ENCODE measurements around the gene TRIM36. TPM values are rescaled to one million over a fixed set of nuclear protein-coding genes. Genes with fewer than 3 reads are reported as not detected.

The TRIM36 gene
- total and polyA plus RNA-seq, 4 donors: 16.2 to 50.3 (median 38.5) TPM

GRCh38 chr5:115170134-115170928, 623 bp upstream of the TRIM36 start:
- Histone ChIP-seq H3K27me3 (ENCODE audit: control insufficient read depth, insufficient read depth, low read length) (peaks cover 19% of the 10 kb centered on the region), H3K4me1 (ENCODE audit: control insufficient read depth, insufficient read depth, low read length) (peaks cover 17% of the 10 kb centered on the region), H3K27ac (ENCODE audit: low read depth, low read length) (no peak overlapping the region), H3K4me3 (ENCODE audit: low read depth, low read length) (peak overlapping the region; percentile 89), H3K9me3 (ENCODE audit: control insufficient read depth, insufficient read depth, low read length) (peaks cover 9% of the 10 kb centered on the region), H3K36me3 (ENCODE audit: control insufficient read depth, insufficient read depth, low read length) (peaks cover 12% of the 10 kb centered on the region)
- under 1% methylated on average over 66 of the region's 69 CpGs for WGBS (ENCODE audit: insufficient coverage)
- DNase-seq (ENCODE audit: low read depth in 4 of 6, low spot score in 6 of 6): peak in 2 of 6 donors; percentile 29 to 33

GRCh38 chr5:115168829-115169486, 750 bp downstream of the TRIM36 start:
- peak overlapping the region; percentile 79 for H3K27ac ChIP-seq (ENCODE audit: low read depth, low read length)
- H3K4me3 ChIP-seq (ENCODE audit: low read depth, low read length): peak overlapping the region; percentile 89
- peaks cover 12% of the 10 kb centered on the region for H3K36me3 ChIP-seq (ENCODE audit: control insufficient read depth, insufficient read depth, low read length)
- H3K9me3 ChIP-seq (ENCODE audit: control insufficient read depth, insufficient read depth, low read length): peaks cover 9% of the 10 kb centered on the region
- DNase-seq (ENCODE audit: low read depth in 4 of 6, low spot score in 6 of 6): peak in 1 of 6 donors; percentile 48
- under 1% methylated on average over 38 of the region's 41 CpGs for WGBS (ENCODE audit: insufficient coverage)
- H3K27me3 ChIP-seq (ENCODE audit: control insufficient read depth, insufficient read depth, low read length): peaks cover 19% of the 10 kb centered on the region
- peaks cover 17% of the 10 kb centered on the region for H3K4me1 ChIP-seq (ENCODE audit: control insufficient read depth, insufficient read depth, low read length)

GRCh38 chr5:115166744-115167393, 2.8 kb downstream of the TRIM36 start:
- peaks cover 9% of the 10 kb centered on the region for H3K9me3 ChIP-seq (ENCODE audit: control insufficient read depth, insufficient read depth, low read length)
- no peak overlapping the region for H3K4me3 ChIP-seq (ENCODE audit: low read depth, low read length)
- peaks cover 17% of the 10 kb centered on the region for H3K27me3 ChIP-seq (ENCODE audit: control insufficient read depth, insufficient read depth, low read length)
- no peak overlapping the region for H3K27ac ChIP-seq (ENCODE audit: low read depth, low read length)
- peaks cover 17% of the 10 kb centered on the region for H3K4me1 ChIP-seq (ENCODE audit: control insufficient read depth, insufficient read depth, low read length)
- no peak for DNase-seq (ENCODE audit: low read depth in 4 of 6, low spot score in 6 of 6)
- H3K36me3 ChIP-seq (ENCODE audit: control insufficient read depth, insufficient read depth, low read length): peaks cover 12% of the 10 kb centered on the region
- 97% methylated on average over 12 of the region's 12 CpGs for WGBS (ENCODE audit: insufficient coverage)

- no peak overlapping the region for H3K4me3 ChIP-seq (ENCODE audit: low read depth, low read length)
- 92% methylated on average over 3 of the region's 5 CpGs for WGBS (ENCODE audit: insufficient coverage)
Observed at GRCh38 chr5:115165790-115166189, 3.9 kb downstream of the TRIM36 start.

GRCh38 chr5:115160975-115161475, 8.7 kb downstream of the TRIM36 start:
- H3K36me3 ChIP-seq (ENCODE audit: control insufficient read depth, insufficient read depth, low read length): peaks cover 7% of the 10 kb centered on the region
- no peaks in the 10 kb centered on the region for H3K4me1 ChIP-seq (ENCODE audit: control insufficient read depth, insufficient read depth, low read length)
- no peak overlapping the region for H3K27ac ChIP-seq (ENCODE audit: low read depth, low read length)
- no CpG with 5 or more reads among the region's 3 CpGs for WGBS (ENCODE audit: insufficient coverage)
- DNase-seq (ENCODE audit: low read depth in 4 of 6, low spot score in 6 of 6): no peak
- no peaks in the 10 kb centered on the region for H3K27me3 ChIP-seq (ENCODE audit: control insufficient read depth, insufficient read depth, low read length)
- no peak overlapping the region for H3K4me3 ChIP-seq (ENCODE audit: low read depth, low read length)
- peaks cover 3% of the 10 kb centered on the region for H3K9me3 ChIP-seq (ENCODE audit: control insufficient read depth, insufficient read depth, low read length)

More at GRCh38 chr5:115165790-115166189, 3.9 kb downstream of the TRIM36 start:
- Histone ChIP-seq H3K9me3 (ENCODE audit: control insufficient read depth, insufficient read depth, low read length) (peaks cover 9% of the 10 kb centered on the region), H3K27me3 (ENCODE audit: control insufficient read depth, insufficient read depth, low read length) (peaks cover 10% of the 10 kb centered on the region), H3K36me3 (ENCODE audit: control insufficient read depth, insufficient read depth, low read length) (peaks cover 12% of the 10 kb centered on the region), H3K4me1 (ENCODE audit: control insufficient read depth, insufficient read depth, low read length) (peaks cover 13% of the 10 kb centered on the region), H3K27ac (ENCODE audit: low read depth, low read length) (no peak overlapping the region)
- no peak for DNase-seq (ENCODE audit: low read depth in 4 of 6, low spot score in 6 of 6)

- Histone ChIP-seq H3K4me3 (ENCODE audit: low read depth, low read length) (no peak overlapping the region), H3K27ac (ENCODE audit: low read depth, low read length) (no peak overlapping the region), H3K4me1 (ENCODE audit: control insufficient read depth, insufficient read depth, low read length) (no peaks in the 10 kb centered on the region), H3K27me3 (ENCODE audit: control insufficient read depth, insufficient read depth, low read length) (no peaks in the 10 kb centered on the region), H3K9me3 (ENCODE audit: control insufficient read depth, insufficient read depth, low read length) (no peaks in the 10 kb centered on the region), H3K36me3 (ENCODE audit: control insufficient read depth, insufficient read depth, low read length) (no peaks in the 10 kb centered on the region)
- no peak for DNase-seq (ENCODE audit: low read depth in 4 of 6, low spot score in 6 of 6)
- 88% methylated on average over 5 of the region's 6 CpGs for whole genome bisulfite sequencing (ENCODE audit: insufficient coverage)
Observed at GRCh38 chr5:115151208-115151805, 18.4 kb downstream of the TRIM36 start.

GRCh38 chr5:115150512-115150911, 19.2 kb downstream of the TRIM36 start:
- Histone ChIP-seq H3K27me3 (ENCODE audit: control insufficient read depth, insufficient read depth, low read length) (no peaks in the 10 kb centered on the region), H3K27ac (ENCODE audit: low read depth, low read length) (no peak overlapping the region), H3K36me3 (ENCODE audit: control insufficient read depth, insufficient read depth, low read length) (no peaks in the 10 kb centered on the region), H3K4me3 (ENCODE audit: low read depth, low read length) (no peak overlapping the region), H3K4me1 (ENCODE audit: control insufficient read depth, insufficient read depth, low read length) (no peaks in the 10 kb centered on the region), H3K9me3 (ENCODE audit: control insufficient read depth, insufficient read depth, low read length) (no peaks in the 10 kb centered on the region)
- no peak for DNase-seq (ENCODE audit: low read depth in 4 of 6, low spot score in 6 of 6)
- 86% methylated on average over 4 of the region's 5 CpGs for WGBS (ENCODE audit: insufficient coverage)

- Histone ChIP-seq H3K4me1 (ENCODE audit: control insufficient read depth, insufficient read depth, low read length) (no peaks in the 10 kb centered on the region), H3K27me3 (ENCODE audit: control insufficient read depth, insufficient read depth, low read length) (no peaks in the 10 kb centered on the region), H3K36me3 (ENCODE audit: control insufficient read depth, insufficient read depth, low read length) (no peaks in the 10 kb centered on the region), H3K4me3 (ENCODE audit: low read depth, low read length) (no peak overlapping the region), H3K9me3 (ENCODE audit: control insufficient read depth, insufficient read depth, low read length) (no peaks in the 10 kb centered on the region), H3K27ac (ENCODE audit: low read depth, low read length) (no peak overlapping the region)
- DNase-seq (ENCODE audit: low read depth in 4 of 6, low spot score in 6 of 6): no peak
- WGBS (ENCODE audit: insufficient coverage): no CpG with 5 or more reads among the region's 5 CpGs
Observed at GRCh38 chr5:115147052-115147451, 22.7 kb downstream of the TRIM36 start.

GRCh38 chr5:115136294-115136693, 33.4 kb downstream of the TRIM36 start:
- no peak for DNase-seq (ENCODE audit: low read depth in 4 of 6, low spot score in 6 of 6)
- H3K36me3 ChIP-seq (ENCODE audit: control insufficient read depth, insufficient read depth, low read length): no peaks in the 10 kb centered on the region
- H3K4me1 ChIP-seq (ENCODE audit: control insufficient read depth, insufficient read depth, low read length): no peaks in the 10 kb centered on the region
- H3K27me3 ChIP-seq (ENCODE audit: control insufficient read depth, insufficient read depth, low read length): no peaks in the 10 kb centered on the region
- H3K27ac ChIP-seq (ENCODE audit: low read depth, low read length): no peak overlapping the region
- no CpG with 5 or more reads among the region's 2 CpGs for WGBS (ENCODE audit: insufficient coverage)
- H3K4me3 ChIP-seq (ENCODE audit: low read depth, low read length): no peak overlapping the region
- H3K9me3 ChIP-seq (ENCODE audit: control insufficient read depth, insufficient read depth, low read length): no peaks in the 10 kb centered on the region

Measured in spinal cord (tissue), 10 donors.